ENCODE results near the gene MYBBP1A.
A peak's percentile ranks its signal among the peaks of the same experiment; 100 is the strongest.

MYBBP1A gene

DNA sequence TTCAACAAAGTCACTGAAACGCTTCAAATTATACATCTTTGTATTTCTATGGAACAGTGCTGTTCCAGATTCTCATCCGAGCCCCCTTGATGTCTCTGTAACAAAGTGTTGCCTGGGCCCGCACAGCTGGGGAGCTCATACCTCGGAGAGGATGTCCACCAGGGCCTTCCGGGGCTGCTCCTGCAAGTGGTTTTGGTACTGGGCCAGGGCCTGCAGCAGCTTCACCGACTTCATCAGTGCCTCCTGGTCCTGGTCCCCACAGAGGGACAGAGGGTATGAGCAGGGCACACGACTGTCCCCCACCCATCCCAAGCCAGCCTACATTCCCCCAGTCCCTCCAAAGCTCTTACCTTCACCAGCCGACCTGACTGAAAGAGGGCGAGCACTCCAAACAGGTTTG is 1.5 kb downstream of the MYBBP1A start:
- H3K27me3 ChIP-seq (replicated peaks; ENCODE audit: control insufficient read depth, insufficient read depth, low read length): no peaks in the 10 kb centered on the region
- peak overlapping the region; percentile 94 for H3K4me3 ChIP-seq (replicated peaks; ENCODE audit: low read depth, low read length)
- H3K36me3 ChIP-seq (ENCODE audit: control insufficient read depth, insufficient read depth, low read length): peaks cover 33% of the 10 kb centered on the region

DNA sequence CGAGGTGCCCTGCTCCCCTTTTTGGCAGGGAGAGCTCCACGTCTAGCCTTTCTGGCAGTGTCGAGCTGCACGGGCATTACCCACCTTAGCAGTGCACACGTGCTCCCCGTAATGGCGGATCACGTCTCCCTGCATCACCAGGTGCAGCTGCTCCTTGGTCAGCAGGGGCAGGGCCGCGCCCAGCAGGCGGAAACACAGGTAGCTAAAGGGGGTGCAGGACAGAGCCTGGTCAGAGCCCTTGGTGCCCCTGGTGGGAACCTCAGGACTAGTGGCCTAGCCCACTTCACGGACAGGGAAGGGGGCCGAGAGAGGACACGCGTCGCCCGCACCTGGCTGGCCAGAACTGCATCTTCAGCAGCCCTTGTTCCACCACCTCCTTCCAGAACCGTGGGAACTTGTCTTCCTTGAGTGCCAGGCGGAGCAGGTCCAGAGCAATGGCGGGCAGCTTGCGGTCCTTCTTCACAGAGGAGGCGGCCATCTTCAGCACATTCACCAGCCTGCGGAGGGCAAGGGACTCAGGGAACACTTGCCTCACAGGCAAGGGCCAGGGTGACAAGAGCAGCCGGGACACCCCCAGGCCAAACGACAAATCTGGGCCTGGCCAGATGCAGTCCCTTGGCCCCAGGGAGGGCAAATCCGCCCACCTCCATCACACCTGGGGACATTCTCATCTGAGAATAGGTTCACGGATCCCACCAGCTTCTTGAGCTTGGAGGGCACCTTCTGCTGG is 3.2 kb downstream of the MYBBP1A start:
- no peak overlapping the region for H3K4me3 ChIP-seq (replicated peaks; ENCODE audit: low read depth, low read length)
- no peak for DNase-seq (ENCODE audit: extremely low read depth, insufficient read length)
- TF ChIP-seq, protein P1, sequence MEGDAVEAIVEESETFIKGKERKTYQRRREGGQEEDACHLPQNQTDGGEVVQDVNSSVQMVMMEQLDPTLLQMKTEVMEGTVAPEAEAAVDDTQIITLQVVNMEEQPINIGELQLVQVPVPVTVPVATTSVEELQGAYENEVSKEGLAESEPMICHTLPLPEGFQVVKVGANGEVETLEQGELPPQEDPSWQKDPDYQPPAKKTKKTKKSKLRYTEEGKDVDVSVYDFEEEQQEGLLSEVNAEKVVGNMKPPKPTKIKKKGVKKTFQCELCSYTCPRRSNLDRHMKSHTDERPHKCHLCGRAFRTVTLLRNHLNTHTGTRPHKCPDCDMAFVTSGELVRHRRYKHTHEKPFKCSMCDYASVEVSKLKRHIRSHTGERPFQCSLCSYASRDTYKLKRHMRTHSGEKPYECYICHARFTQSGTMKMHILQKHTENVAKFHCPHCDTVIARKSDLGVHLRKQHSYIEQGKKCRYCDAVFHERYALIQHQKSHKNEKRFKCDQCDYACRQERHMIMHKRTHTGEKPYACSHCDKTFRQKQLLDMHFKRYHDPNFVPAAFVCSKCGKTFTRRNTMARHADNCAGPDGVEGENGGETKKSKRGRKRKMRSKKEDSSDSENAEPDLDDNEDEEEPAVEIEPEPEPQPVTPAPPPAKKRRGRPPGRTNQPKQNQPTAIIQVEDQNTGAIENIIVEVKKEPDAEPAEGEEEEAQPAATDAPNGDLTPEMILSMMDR (IDR thresholded peaks at IDR 0.05; ENCODE audit: insufficient read depth, low read length, poor library complexity, severe bottlenecking): no peak
- no peaks in the 10 kb centered on the region for H3K27me3 ChIP-seq (replicated peaks; ENCODE audit: control insufficient read depth, insufficient read depth, low read length)
- H3K36me3 ChIP-seq (ENCODE audit: control insufficient read depth, insufficient read depth, low read length): peaks cover 42% of the 10 kb centered on the region

More for the DNA sequence above, 1.5 kb downstream of the MYBBP1A start:
- no peak for DNase-seq (ENCODE audit: extremely low read depth, insufficient read length)
- TF ChIP-seq, protein P1 (IDR thresholded peaks at IDR 0.05; ENCODE audit: insufficient read depth, low read length, poor library complexity, severe bottlenecking): no peak

DNA sequence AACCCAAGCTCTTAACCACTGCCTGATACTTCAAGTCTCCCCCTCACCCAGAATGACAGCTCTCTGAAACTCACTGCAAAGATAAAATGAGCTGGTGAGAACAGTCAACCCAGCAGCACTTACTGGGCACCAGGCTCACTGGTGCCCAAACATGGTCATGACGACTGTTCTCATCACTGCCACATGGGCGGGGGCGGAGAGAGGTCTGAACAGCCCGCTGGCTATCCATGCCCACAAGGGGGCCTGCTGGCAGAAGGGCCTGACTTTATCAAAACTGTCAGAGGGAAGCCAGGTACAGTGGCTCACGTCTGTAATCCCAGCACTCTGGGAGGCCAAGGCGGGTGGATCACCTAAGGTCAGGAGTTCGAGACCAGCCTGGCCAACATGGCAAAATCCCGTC is 4.0 kb downstream of the MYBBP1A start:
- DNase-seq (ENCODE audit: extremely low read depth, insufficient read length): no peak
- Histone ChIP-seq H3K27me3 (replicated peaks; ENCODE audit: control insufficient read depth, insufficient read depth, low read length) (no peaks in the 10 kb centered on the region), H3K4me3 (replicated peaks; ENCODE audit: low read depth, low read length) (no peak overlapping the region), H3K36me3 (ENCODE audit: control insufficient read depth, insufficient read depth, low read length) (peaks cover 42% of the 10 kb centered on the region)
- TF ChIP-seq, protein P1 (IDR thresholded peaks at IDR 0.05; ENCODE audit: insufficient read depth, low read length, poor library complexity, severe bottlenecking): no peak

DNA sequence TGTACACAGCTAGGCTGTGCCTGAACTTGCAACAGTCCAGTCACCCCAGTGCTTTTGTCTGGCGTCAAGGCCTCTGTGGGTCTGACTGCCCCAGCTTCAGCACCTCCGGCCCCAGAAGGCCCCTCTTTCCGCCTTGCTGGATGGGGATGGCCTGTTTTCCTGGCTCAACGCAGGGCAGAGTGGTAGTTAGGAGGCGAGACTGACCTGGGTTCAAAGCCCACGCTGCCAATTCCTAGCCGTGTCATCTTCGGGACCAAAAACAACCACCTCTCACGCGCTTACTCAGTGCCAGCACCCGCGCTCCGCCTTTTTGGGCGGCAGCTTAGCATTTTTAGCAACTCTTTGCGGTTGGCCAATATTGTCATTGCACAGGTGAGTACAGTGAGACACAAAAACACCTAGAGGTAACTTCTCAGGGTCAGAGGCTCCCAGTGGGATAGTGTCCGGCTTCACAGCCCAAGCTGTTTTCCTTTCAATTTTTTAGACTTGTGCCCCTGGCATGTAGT is 4.6 kb downstream of the MYBBP1A start:
- DNase-seq (ENCODE audit: extremely low read depth, insufficient read length): no peak
- no peak overlapping the region for H3K4me3 ChIP-seq (replicated peaks; ENCODE audit: low read depth, low read length)
- H3K36me3 ChIP-seq (ENCODE audit: control insufficient read depth, insufficient read depth, low read length): peaks cover 44% of the 10 kb centered on the region
- H3K27me3 ChIP-seq (replicated peaks; ENCODE audit: control insufficient read depth, insufficient read depth, low read length): no peaks in the 10 kb centered on the region
- TF ChIP-seq, protein P1 (IDR thresholded peaks at IDR 0.05; ENCODE audit: insufficient read depth, low read length, poor library complexity, severe bottlenecking): no peak

DNA sequence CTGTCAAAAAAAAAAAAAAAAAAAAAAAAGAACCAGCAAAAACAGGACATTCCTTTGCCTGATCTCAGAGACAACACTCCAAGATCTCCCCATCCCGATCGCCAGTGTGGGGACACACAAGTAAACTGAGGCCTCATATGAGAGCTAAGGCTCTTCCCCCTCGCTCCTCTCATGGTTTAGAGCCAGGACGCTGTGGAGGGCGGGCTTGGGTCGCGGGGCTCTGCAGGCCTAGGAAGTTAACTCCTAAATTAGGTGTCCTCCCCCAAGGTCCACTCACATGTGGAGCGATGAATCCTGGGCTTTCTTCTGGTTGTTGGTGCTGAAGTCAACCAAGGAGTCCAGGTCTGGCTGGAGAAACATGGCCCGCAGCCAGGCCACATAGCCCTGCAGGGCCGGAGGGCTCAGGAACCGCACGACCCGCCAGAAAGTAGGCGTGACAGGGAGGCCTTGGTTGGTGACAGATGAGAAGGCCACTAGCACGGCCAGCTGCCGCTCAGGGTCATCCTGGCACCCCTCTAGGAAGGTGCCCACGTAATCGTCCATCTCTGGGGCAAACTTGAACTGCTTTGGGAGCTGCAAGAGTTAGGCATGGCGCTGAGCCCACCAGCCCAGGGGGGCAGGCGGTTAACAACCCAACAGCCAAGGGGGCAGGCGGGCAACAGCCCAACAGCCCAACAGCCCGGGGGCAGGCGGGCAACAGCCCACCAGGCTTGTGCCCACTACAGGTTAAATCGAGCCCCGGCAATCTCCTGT is 5.2 kb downstream of the MYBBP1A start:
- no peaks in the 10 kb centered on the region for H3K27me3 ChIP-seq (replicated peaks; ENCODE audit: control insufficient read depth, insufficient read depth, low read length)
- H3K4me3 ChIP-seq (replicated peaks; ENCODE audit: low read depth, low read length): no peak overlapping the region
- peaks cover 49% of the 10 kb centered on the region for H3K36me3 ChIP-seq (ENCODE audit: control insufficient read depth, insufficient read depth, low read length)
- DNase-seq (ENCODE audit: extremely low read depth, insufficient read length): no peak
- TF ChIP-seq, protein P1 (IDR thresholded peaks at IDR 0.05; ENCODE audit: insufficient read depth, low read length, poor library complexity, severe bottlenecking): no peak
